GM12892 (cell line): ENCODE results near the gene CAMLG.

Experiments
- POLR2A ChIP-seq: IDR thresholded peaks from 2 replicates; pipeline ENCODE4 v1.6.1; 2011; ENCODE audit warnings: low read depth, low read length, control low read depth
- POLR2AphosphoS5 ChIP-seq: IDR thresholded peaks from 2 replicates; pipeline ENCODE4 v1.6.1; 2011; ENCODE audit warnings: low read depth, low read length, control low read depth
- TAF1 ChIP-seq: IDR thresholded peaks from 2 replicates; pipeline ENCODE4 v1.6.1; 2011; ENCODE audit warnings: low read depth, mild to moderate bottlenecking, control low read depth, low read length, borderline replicate concordance

- TF ChIP-seq POLR2A, result no peak
- TF ChIP-seq POLR2AphosphoS5, result no peak
- TF ChIP-seq TAF1, result no peak
These were observed 30.0 kb upstream of the CAMLG start for GRCh38 chr5:134708301-134708700.
